H1 (cell line): ENCODE results near the gene ABCF2. TPM values are rescaled to one million over a fixed set of nuclear protein-coding genes. Genes with fewer than 3 reads are reported as not detected.

ENCODE experiments used
- KDM1A ChIP-seq: fragments of 200-600, 300-600 bp; sonication (generic); IDR thresholded peaks from 2 replicates; pipeline ENCODE4 v1.7.1; 2016; ENCODE audit warnings: mild to moderate bottlenecking, low read length, borderline replicate concordance
- NANOG ChIP-seq: IDR thresholded peaks from 2 replicates; pipeline ENCODE4 v1.6.1; 2011; ENCODE audit warnings: low read length, low read depth, mild to moderate bottlenecking, inconsistent platforms; ENCODE audit not compliant: insufficient read depth, poor library complexity, severe bottlenecking
- SIX5 ChIP-seq: IDR thresholded peaks from 2 replicates; pipeline ENCODE4 v1.6.1; 2011; ENCODE audit warnings: mild to moderate bottlenecking, low read depth, low read length
- SP1 ChIP-seq: IDR thresholded peaks from 2 replicates; pipeline ENCODE4 v1.6.1; 2011; ENCODE audit warnings: low read depth, low read length
- TAF1 ChIP-seq: IDR thresholded peaks from 2 replicates; pipeline ENCODE4 v1.6.1; 2011; ENCODE audit warnings: mild to moderate bottlenecking, low read depth, low read length
- TCF12 ChIP-seq: IDR thresholded peaks from 2 replicates; pipeline ENCODE4 v1.6.1; 2011; ENCODE audit warnings: low read depth, mild to moderate bottlenecking, low read length
- ZNF274 ChIP-seq: IDR thresholded peaks from 2 replicates; pipeline ENCODE4 v1.7.0; 2012; ENCODE audit warnings: low read length, borderline replicate concordance; ENCODE audit errors: extremely low read depth
- polyA plus RNA-seq, 7 experiments: library from polyadenylated mRNA; depleted of rRNA in 3 of 7; stranded (reverse) in 5 of 7; unstranded in 2 of 7; fragments of >200 nt in 5 of 7; fragments of 200-250 nt in 2 of 7; gene quantifications; 1 replicate in 5 of 7; 2 replicates in 1 of 7; 4 replicates in 1 of 7; pipeline versions ENCODE4 v1.2.1 to v1.2.3, GENCODE V29; 2011 to 2013; ENCODE audit warnings: missing spikeins in 2 of 7, mixed read lengths in 2 of 7
- total RNA-seq: library from RNA; stranded (reverse); fragmentation: NEBNext Ultra II Directional; extraction: Animal tissue kit (Norgen Biotek cat#: 25700); gene quantifications from 2 replicates; pipeline ENCODE4 v1.2.1, GENCODE V29; 2021
- TF ChIP-seq, protein P1 (sequence below): IDR thresholded peaks from 2 replicates; pipeline ENCODE4 v1.6.1; 2012; ENCODE audit warnings: low read length, inconsistent platforms

ABCF2 gene
- total and polyA plus RNA-seq, 2 of the 8 experiments (the other 6 are each of a cell fraction or from before 2014, with no cell fraction given) = 28.0 to 55.0 TPM

DNA sequence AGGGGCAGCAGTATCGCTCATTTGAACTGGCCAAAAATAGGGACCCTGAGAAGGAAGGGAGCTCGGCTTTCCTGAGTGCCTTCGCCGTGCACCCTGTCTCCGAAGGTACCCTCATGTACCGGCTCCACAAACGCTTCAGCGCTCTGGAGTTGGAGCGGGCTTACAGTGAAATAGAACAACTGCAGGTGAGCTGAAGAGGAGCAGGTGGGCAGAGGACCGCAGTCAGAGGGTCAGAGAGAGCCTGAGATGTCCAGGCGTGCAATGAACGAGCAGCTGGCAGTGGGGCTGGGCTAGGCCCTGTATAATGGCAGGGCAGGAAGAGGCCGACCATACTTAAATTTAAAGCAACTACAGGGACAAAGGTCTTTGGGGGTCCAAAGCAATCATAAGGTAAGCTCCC is 9.4 kb upstream of the ABCF2 start (continued):
- TF ChIP-seq, protein P1, sequence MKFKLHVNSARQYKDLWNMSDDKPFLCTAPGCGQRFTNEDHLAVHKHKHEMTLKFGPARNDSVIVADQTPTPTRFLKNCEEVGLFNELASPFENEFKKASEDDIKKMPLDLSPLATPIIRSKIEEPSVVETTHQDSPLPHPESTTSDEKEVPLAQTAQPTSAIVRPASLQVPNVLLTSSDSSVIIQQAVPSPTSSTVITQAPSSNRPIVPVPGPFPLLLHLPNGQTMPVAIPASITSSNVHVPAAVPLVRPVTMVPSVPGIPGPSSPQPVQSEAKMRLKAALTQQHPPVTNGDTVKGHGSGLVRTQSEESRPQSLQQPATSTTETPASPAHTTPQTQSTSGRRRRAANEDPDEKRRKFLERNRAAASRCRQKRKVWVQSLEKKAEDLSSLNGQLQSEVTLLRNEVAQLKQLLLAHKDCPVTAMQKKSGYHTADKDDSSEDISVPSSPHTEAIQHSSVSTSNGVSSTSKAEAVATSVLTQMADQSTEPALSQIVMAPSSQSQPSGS = no peak
- TF ChIP-seq TCF12 (no peak), NANOG (no peak), ZNF274 (no peak), KDM1A (no peak), SIX5 (no peak), TAF1 (no peak), SP1 (no peak)
